ENCODE measurements around the gene IQCF5. TPM values are rescaled to one million over a fixed set of nuclear protein-coding genes. Genes with fewer than 3 reads are reported as not detected.

IQCF5 gene
- total RNA-seq, 1 experiment from 2014 or later, result not detected

DNA sequence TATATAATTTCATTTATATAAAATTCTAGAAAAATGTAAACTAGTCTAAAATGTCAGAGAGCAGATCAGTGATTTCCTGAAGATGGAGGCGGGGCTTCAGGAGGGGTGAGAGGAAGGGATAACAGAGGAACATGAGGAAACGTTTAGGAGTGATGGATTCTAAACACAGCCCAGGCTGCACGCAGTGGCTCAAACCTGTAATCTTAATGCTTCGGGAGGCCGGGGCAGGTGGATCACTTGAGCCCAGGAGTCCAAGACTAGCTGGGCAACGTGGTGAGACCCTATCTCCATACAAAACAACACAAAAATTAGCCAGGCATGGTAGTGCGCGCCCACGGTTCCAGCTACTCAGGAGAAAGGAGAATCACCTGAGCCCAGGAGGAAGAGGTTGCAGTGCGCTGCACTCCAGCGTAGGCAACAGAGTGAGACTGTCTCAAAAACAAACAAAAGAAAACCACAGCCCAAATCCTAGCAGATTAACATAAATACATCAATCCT lies 45.7 kb upstream of the IQCF5 start:
- no peaks in the 10 kb centered on the region for H3K9me3 Mint-ChIP-seq
- no peak overlapping the region for H2BK20ac ChIP-seq (ENCODE audit: low read depth, low read length, poor library complexity, severe bottlenecking)
- no peak overlapping the region for H4K8ac ChIP-seq (replicated peaks; ENCODE audit: insufficient read length, low read depth, low read length)
- no peak overlapping the region for H3K27ac Mint-ChIP-seq
- H2BK120ac ChIP-seq (ENCODE audit: low read depth, low read length, poor library complexity, severe bottlenecking), result no peak overlapping the region
- TF ChIP-seq, protein P1, sequence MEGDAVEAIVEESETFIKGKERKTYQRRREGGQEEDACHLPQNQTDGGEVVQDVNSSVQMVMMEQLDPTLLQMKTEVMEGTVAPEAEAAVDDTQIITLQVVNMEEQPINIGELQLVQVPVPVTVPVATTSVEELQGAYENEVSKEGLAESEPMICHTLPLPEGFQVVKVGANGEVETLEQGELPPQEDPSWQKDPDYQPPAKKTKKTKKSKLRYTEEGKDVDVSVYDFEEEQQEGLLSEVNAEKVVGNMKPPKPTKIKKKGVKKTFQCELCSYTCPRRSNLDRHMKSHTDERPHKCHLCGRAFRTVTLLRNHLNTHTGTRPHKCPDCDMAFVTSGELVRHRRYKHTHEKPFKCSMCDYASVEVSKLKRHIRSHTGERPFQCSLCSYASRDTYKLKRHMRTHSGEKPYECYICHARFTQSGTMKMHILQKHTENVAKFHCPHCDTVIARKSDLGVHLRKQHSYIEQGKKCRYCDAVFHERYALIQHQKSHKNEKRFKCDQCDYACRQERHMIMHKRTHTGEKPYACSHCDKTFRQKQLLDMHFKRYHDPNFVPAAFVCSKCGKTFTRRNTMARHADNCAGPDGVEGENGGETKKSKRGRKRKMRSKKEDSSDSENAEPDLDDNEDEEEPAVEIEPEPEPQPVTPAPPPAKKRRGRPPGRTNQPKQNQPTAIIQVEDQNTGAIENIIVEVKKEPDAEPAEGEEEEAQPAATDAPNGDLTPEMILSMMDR (conservative IDR thresholded peaks at IDR 0.05), result no peak
- H3K14ac ChIP-seq (ENCODE audit: insufficient read depth, low read length), result no peak overlapping the region
- no peaks in the 10 kb centered on the region for H3K79me2 ChIP-seq (ENCODE audit: insufficient read depth, low read length)
- no peaks in the 10 kb centered on the region for H4K20me1 ChIP-seq (ENCODE audit: control insufficient read depth, insufficient read depth, insufficient read length)
- H3T11ph ChIP-seq (ENCODE audit: low read length), result no peak overlapping the region
- H3K23me2 ChIP-seq (ENCODE audit: insufficient read length, low read depth, low read length, poor library complexity, severe bottlenecking), result no peaks in the 10 kb centered on the region
- no peak overlapping the region for H3K23ac ChIP-seq (ENCODE audit: insufficient read length, low read depth, low read length)
- H2AFZ ChIP-seq (ENCODE audit: low read length), result no peak overlapping the region
- no peaks in the 10 kb centered on the region for H3K4me1 ChIP-seq (ENCODE audit: insufficient read depth, low read length)
- H3K18ac ChIP-seq (ENCODE audit: insufficient read length, low read depth, low read length), result no peak overlapping the region
- H3K27ac ChIP-seq (ENCODE audit: insufficient read length, low read depth, low read length), result no peak overlapping the region
- no peak overlapping the region for H2BK15ac ChIP-seq (ENCODE audit: low read depth, low read length)
- no peak overlapping the region for H2BK12ac ChIP-seq (ENCODE audit: insufficient read length, low read depth, low read length)
- H3K9me3 ChIP-seq (ENCODE audit: control insufficient read depth, low read depth, low read length), result no peaks in the 10 kb centered on the region
- no peak overlapping the region for H3K4ac ChIP-seq (ENCODE audit: low read depth, low read length)
- no peak overlapping the region for H2AK5ac ChIP-seq (ENCODE audit: insufficient read length, low read length)
- no peak overlapping the region for H4K91ac ChIP-seq (ENCODE audit: insufficient read length, low read depth, low read length)
- H3K9ac ChIP-seq (ENCODE audit: extremely low read depth, insufficient read length, low read length), result no peak overlapping the region
- WGBS (ENCODE audit: extremely low coverage, insufficient read length, low lambda C conversion rate), result no CpG with 5 or more reads among the region's 11 CpGs
- no peak for DNase-seq
- no peaks in the 10 kb centered on the region for H3K27me3 ChIP-seq (ENCODE audit: insufficient read depth, low read length)
- H3K36me3 Mint-ChIP-seq (ENCODE audit: insufficient read depth in 1 of 3, low read depth in 3 of 3), result no peaks in the 10 kb centered on the region; a peak in 1 of 7 replicates
- no peaks in the 10 kb centered on the region for H3K79me1 ChIP-seq (ENCODE audit: insufficient read depth, low read depth, low read length, poor library complexity, severe bottlenecking)
- H2BK5ac ChIP-seq (ENCODE audit: insufficient read length, low read length), result no peak overlapping the region
- no peak overlapping the region for H3K56ac ChIP-seq (ENCODE audit: insufficient read length, low read depth, low read length)
- H3K4me1 Mint-ChIP-seq, result peaks cover under 1 to 7% of the 10 kb centered on the region in 2 experiments
- H4K5ac ChIP-seq (ENCODE audit: insufficient read length, low read depth, low read length), result no peak overlapping the region
- H3K4me2 ChIP-seq (ENCODE audit: insufficient read depth, insufficient read length, low read length), result no peak overlapping the region
- no peak overlapping the region for H3K4me3 Mint-ChIP-seq
- H3K27me3 Mint-ChIP-seq (ENCODE audit: low read depth), result peaks cover 1% of the 10 kb centered on the region

Data from H9 (cell line).